ENCODE measurements around the gene APOBEC3F.
"Not testable (repeated sequence)": the region's sequence is repeated elsewhere in the genome, so short reads cannot be mapped to it uniquely, and the experiment has no call there.

Gene APOBEC3F

GRCh38 chr22:39076155-39077025, 35.7 kb downstream of the APOBEC3F start:
- not testable (repeated sequence) for FAIRE-seq

- FAIRE-seq = not testable (repeated sequence)
Observed at GRCh38 chr22:39077026-39077840, 36.6 kb downstream of the APOBEC3F start, which contains the start of gene APOBEC3G. TSS of gene APOBEC3G (plus strand) at chr22:39077275. CDS start at chr22:39077362, 87 bp downstream.

- FAIRE-seq = not testable (repeated sequence)
Observed at GRCh38 chr22:39077912-39078311, 37.2 kb downstream of the APOBEC3F start.

- no peak for FAIRE-seq
Observed at GRCh38 chr22:39078329-39078728, 37.7 kb downstream of the APOBEC3F start.

GRCh38 chr22:39079054-39079637, 38.5 kb downstream of the APOBEC3F start:
- not testable (repeated sequence) for FAIRE-seq

GRCh38 chr22:39080052-39080762, 39.5 kb downstream of the APOBEC3F start:
- no peak for FAIRE-seq

GRCh38 chr22:39081016-39081415, 40.4 kb downstream of the APOBEC3F start:
- FAIRE-seq = no peak

- no peak for FAIRE-seq
Observed at GRCh38 chr22:39081598-39081997, 40.9 kb downstream of the APOBEC3F start.

- FAIRE-seq = no peak
Observed at GRCh38 chr22:39083212-39084165, 42.8 kb downstream of the APOBEC3F start.

- FAIRE-seq = no peak
Observed at GRCh38 chr22:39084666-39085065, 44.0 kb downstream of the APOBEC3F start.

GRCh38 chr22:39087098-39087497, 46.4 kb downstream of the APOBEC3F start:
- FAIRE-seq = no peak

- peak; percentile 41 for FAIRE-seq
Observed at GRCh38 chr22:39087881-39088684, 47.4 kb downstream of the APOBEC3F start.

- FAIRE-seq = no peak
Observed at GRCh38 chr22:39088685-39089032, 48.0 kb downstream of the APOBEC3F start.

GRCh38 chr22:39089928-39090327, 49.3 kb downstream of the APOBEC3F start:
- FAIRE-seq = no peak

GRCh38 chr22:39090426-39091064, 49.9 kb downstream of the APOBEC3F start:
- FAIRE-seq = no peak

GRCh38 chr22:39091126-39092081, 50.7 kb downstream of the APOBEC3F start:
- no peak for FAIRE-seq

- no peak for FAIRE-seq
Observed at GRCh38 chr22:39092111-39092862, 51.6 kb downstream of the APOBEC3F start.
